GM23338 (cell line): Measurements from ENCODE around the gene MYH14. TPM values are rescaled to one million over a fixed set of nuclear protein-coding genes. Genes with fewer than 3 reads are reported as not detected.

ENCODE experiments used
- ATAC-seq: fragments of 200-7000 bp; cut with Tn5 transposase; 3 replicates; pipeline ENCODE4 v1.9.1; 2020
- DNase-seq: peaks from one replicate; pipeline ENCODE4 v3.0.0-alpha.2; 2015; ENCODE audit warnings: low spot score
- H2AFZ ChIP-seq: fragments of 200-600 bp; sonication (generic); 2 replicates; pipeline ENCODE4 v1.8.0; 2016; ENCODE audit warnings: antibody characterized with exemption, mild to moderate bottlenecking, moderate library complexity
- H3F3A ChIP-seq: fragments of 200-600 bp; sonication (generic); replicated peaks from 2 replicates; pipeline ENCODE4 v1.8.0; 2017; ENCODE audit warnings: antibody characterized with exemption, mixed run types, low read depth
- H3K27ac ChIP-seq: fragments of 200-600 bp; sonication (generic); 2 replicates; pipeline ENCODE4 v1.6.1; 2016; ENCODE audit warnings: low read depth
- H3K27me3 ChIP-seq: fragments of 200-600 bp; sonication (generic); 2 replicates; pipeline ENCODE4 v1.8.0; 2016; ENCODE audit warnings: mild to moderate bottlenecking, mixed run types, moderate library complexity; ENCODE audit not compliant: insufficient read depth
- H3K36me3 ChIP-seq: fragments of 200-600 bp; sonication (generic); 2 replicates; pipeline ENCODE4 v1.8.0; 2016; ENCODE audit warnings: mild to moderate bottlenecking; ENCODE audit not compliant: insufficient read depth
- H3K4me1 ChIP-seq: fragments of 200-600 bp; sonication (generic); 2 replicates; pipeline ENCODE4 v1.8.0; 2016; ENCODE audit warnings: mild to moderate bottlenecking, moderate library complexity; ENCODE audit not compliant: insufficient read depth
- H3K4me2 ChIP-seq: fragments of 200-600 bp; sonication (generic); 2 replicates; pipeline ENCODE4 v1.7.1; 2017; ENCODE audit warnings: mixed run types
- H3K4me3 ChIP-seq: fragments of 200-600 bp; sonication (generic); 2 replicates; pipeline ENCODE4 v1.6.1; 2016; ENCODE audit warnings: mixed run types
- H3K79me2 ChIP-seq: fragments of 200-600 bp; sonication (generic); replicated peaks from 2 replicates; pipeline ENCODE4 v1.8.0; 2017; ENCODE audit warnings: mild to moderate bottlenecking; ENCODE audit not compliant: insufficient read depth
- H3K9me2 ChIP-seq: fragments of 200-600 bp; sonication (generic); 2 replicates; pipeline ENCODE4 v1.8.0; 2017; ENCODE audit not compliant: insufficient read depth
- H4K20me1 ChIP-seq: fragments of 200-600 bp; sonication (generic); replicated peaks from 2 replicates; pipeline ENCODE4 v1.8.0; 2017; ENCODE audit warnings: mild to moderate bottlenecking; ENCODE audit not compliant: insufficient read depth
- H3K27ac Mint-ChIP-seq: 2 replicates; pipeline ENCODE4 v1.8.0; 2020; ENCODE audit warnings: inconsistent platforms, mild to moderate bottlenecking, moderate library complexity, mixed read lengths
- H3K27me3 Mint-ChIP-seq: 3 replicates; pipeline ENCODE4 v1.8.0; 2022; ENCODE audit warnings: low read depth, mild to moderate bottlenecking, moderate library complexity, mixed read lengths, inconsistent platforms; ENCODE audit not compliant: insufficient read depth, poor library complexity
- H3K36me3 Mint-ChIP-seq: 3 replicates; pipeline ENCODE4 v1.8.0; 2021; ENCODE audit warnings: low read depth, mild to moderate bottlenecking, inconsistent platforms, moderate library complexity, mixed read lengths
- H3K4me1 Mint-ChIP-seq: 3 replicates; pipeline ENCODE4 v1.8.0; 2020; ENCODE audit warnings: mild to moderate bottlenecking, inconsistent platforms, mixed read lengths
- H3K4me3 Mint-ChIP-seq: 3 replicates; pipeline ENCODE4 v1.8.0; 2021; ENCODE audit warnings: moderate library complexity, mild to moderate bottlenecking, inconsistent platforms, mixed read lengths
- H3K9me3 Mint-ChIP-seq: 3 replicates; pipeline ENCODE4 v1.8.0; 2020; ENCODE audit warnings: moderate library complexity, mild to moderate bottlenecking, inconsistent platforms, mixed read lengths
- EZH2 ChIP-seq: fragments of 200-600 bp; sonication (generic); IDR thresholded peaks from one replicate; pipeline ENCODE4 v1.8.0; 2017; ENCODE audit warnings: antibody characterized with exemption, mild to moderate bottlenecking, low read depth; ENCODE audit not compliant: unreplicated experiment
- JUNB ChIP-seq: IDR thresholded peaks from one replicate; pipeline ENCODE4 v1.6.1; 2016; ENCODE audit warnings: antibody characterized with exemption; ENCODE audit not compliant: unreplicated experiment
- NANOG ChIP-seq: IDR thresholded peaks from 2 replicates; pipeline ENCODE4 v1.6.1; 2016; ENCODE audit warnings: antibody characterized with exemption, borderline replicate concordance
- REST ChIP-seq: IDR thresholded peaks from one replicate; pipeline ENCODE4 v1.6.1; 2018; ENCODE audit warnings: antibody characterized with exemption; ENCODE audit not compliant: unreplicated experiment
- ZNF114 ChIP-seq: fragments of 250-450 bp; sonication (Bioruptor Pico); IDR thresholded peaks from 2 replicates; pipeline ENCODE4 v1.5.0; 2020; ENCODE audit warnings: mild to moderate bottlenecking, moderate library complexity
- ZNF462 ChIP-seq: fragments of 250-450 bp; sonication (Bioruptor Pico); IDR thresholded peaks from 2 replicates; pipeline ENCODE4 v1.5.0; 2020; ENCODE audit warnings: mild to moderate bottlenecking, moderate library complexity
- polyA plus RNA-seq: library from polyadenylated mRNA; unstranded; fragments of >200 nt; fragmentation: Nextera tagmentation; extraction: Ambion mirVana; gene quantifications from 2 replicates; pipeline ENCODE4 v1.2.1, GENCODE V29; 2016
- total RNA-seq: library from RNA; depleted of rRNA; stranded (reverse); fragments of >200 nt; shearing (Covaris generic); gene quantifications from 2 replicates; pipeline ENCODE4 v1.2.3, GENCODE V29; 2014

The MYH14 gene
- total and polyA plus RNA-seq, 2 experiments from 2014 or later = 25.5 to 27.5 TPM

DNA sequence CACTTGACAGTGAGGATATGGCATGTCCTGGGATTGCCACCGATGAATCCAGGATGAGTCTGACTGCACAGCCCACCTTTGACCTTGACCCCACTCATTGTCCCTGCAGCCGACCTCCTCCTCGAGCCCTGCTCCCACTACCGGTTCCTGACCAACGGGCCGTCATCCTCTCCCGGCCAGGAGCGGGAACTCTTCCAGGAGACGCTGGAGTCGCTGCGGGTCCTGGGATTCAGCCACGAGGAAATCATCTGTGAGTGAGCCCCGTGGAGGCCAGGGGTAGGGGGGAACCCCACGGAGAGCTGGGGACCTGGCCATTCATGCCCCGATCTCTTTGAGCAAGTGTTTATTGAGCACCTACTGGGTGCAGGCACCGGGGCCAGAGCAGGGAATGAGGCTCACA lies 28.4 kb downstream of the MYH14 start:
- Mint-ChIP-seq H3K9me3 (peaks cover 95% of the 10 kb centered on the region), H3K27ac (no peak overlapping the region), H3K27me3 (peaks cover 5% of the 10 kb centered on the region), H3K4me1 (no peaks in the 10 kb centered on the region), H3K36me3 (peaks cover 30% of the 10 kb centered on the region), H3K4me3 (no peak overlapping the region)
- no peak overlapping the region for H3K27ac ChIP-seq
- H3K36me3 ChIP-seq = no peaks in the 10 kb centered on the region
- no peaks in the 10 kb centered on the region for H3K9me2 ChIP-seq
- no peak for DNase-seq
- 0 out of 2 replicates have a peak, but pooled peaks cover 3% of the 10 kb centered on the region for H3F3A ChIP-seq
- H4K20me1 ChIP-seq = no peaks in the 10 kb centered on the region
- H3K79me2 ChIP-seq = no peaks in the 10 kb centered on the region
- no peak for TF ChIP-seq ZNF462 (CRISPR knock-in tag)
- no peak for TF ChIP-seq ZNF114
- no peak for TF ChIP-seq EZH2
- no peak for TF ChIP-seq NANOG
- TF ChIP-seq JUNB = no peak
- TF ChIP-seq REST = no peak
- H3K4me3 ChIP-seq = no peak overlapping the region
- no peak for ATAC-seq
- no peak overlapping the region for H3K4me2 ChIP-seq
- H3K27me3 ChIP-seq = no peaks in the 10 kb centered on the region
- H3K4me1 ChIP-seq = peaks cover 10% of the 10 kb centered on the region; the same call in 1 of the 2 replicates
- H2AFZ ChIP-seq = no peak overlapping the region
